Activated CD4-positive, alpha-beta T cell treated with anti-CD3 and anti-CD28 coated beads, Interleukin-2, amount 50 U/mL, for 16 hours (primary cell): Measurements from ENCODE around the gene DNAL4.
A peak's percentile ranks its signal among the peaks of the same experiment; 100 is the strongest.

Experiments used
- DNase-seq: peaks from one replicate; pipeline ENCODE4 v3.0.0-alpha.2; 2020

Gene DNAL4, protein sequence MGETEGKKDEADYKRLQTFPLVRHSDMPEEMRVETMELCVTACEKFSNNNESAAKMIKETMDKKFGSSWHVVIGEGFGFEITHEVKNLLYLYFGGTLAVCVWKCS

DNA sequence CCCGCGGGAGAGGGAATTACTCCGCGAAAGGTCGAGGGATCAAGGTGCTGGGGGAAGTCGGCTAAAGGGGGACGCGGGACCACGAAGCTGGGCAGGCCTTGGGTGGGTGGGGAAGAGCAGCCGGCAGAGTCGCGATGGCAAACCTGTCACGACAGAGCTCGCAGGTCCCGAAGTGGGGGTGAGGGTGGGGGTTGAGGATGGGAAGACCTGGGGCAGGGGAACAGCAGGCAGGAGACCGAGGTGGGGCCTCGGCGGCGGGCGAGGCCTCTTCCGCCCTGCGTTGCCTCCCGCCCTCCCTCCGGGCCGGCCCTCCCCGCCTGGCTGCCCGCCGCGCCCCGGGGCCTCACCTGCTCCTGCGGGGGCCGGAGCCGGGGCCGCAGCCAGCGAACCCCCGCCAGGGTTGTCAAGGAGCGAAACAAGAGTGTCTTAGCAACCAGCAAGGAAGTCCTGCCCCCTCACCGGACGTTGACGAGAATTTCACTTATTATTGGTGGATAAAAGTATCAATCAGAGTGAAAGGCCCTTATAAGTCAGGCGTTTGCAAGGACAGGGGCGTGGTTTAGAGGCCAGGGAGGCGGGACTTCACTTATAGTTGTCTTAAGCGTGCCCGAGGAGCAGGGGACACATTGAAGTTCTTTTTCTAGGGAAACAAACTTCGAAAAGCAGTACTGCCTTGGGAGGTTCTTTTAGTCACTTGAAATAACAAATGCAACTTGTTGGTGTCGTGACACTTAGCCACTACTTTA is at the start of gene DNAL4:
DNAL4 (minus strand) TSS at position 423 of the 746 bp plus-strand sequence. CDS start 11,412 bp downstream, outside the sequence.
- peak; percentile 97 for DNase-seq

DNA sequence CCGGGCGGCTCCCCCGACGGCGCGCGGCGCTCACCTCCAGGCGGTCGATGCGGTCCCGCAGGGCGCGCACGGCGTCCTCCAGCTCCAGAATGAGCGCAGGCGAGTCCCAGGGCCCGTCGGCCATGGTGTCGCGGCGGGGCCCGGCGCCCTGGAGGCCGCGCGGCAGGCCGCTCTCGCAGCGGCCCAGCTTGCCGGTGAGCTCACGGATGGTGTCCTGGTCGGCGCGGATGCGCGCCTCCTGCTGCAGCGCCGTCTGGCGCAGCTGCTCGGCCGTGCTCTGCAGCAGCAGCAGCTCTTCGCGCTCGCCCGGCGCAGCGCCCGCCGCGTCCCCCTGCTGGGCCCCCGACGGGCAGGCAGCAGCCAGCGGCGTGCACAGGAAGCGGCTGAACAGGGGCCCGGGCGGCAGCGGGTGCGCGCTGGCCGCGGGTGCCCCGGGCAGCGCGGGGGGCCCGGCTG is 49.3 kb upstream of the DNAL4 start:
- peak; percentile 58 for DNase-seq

DNA sequence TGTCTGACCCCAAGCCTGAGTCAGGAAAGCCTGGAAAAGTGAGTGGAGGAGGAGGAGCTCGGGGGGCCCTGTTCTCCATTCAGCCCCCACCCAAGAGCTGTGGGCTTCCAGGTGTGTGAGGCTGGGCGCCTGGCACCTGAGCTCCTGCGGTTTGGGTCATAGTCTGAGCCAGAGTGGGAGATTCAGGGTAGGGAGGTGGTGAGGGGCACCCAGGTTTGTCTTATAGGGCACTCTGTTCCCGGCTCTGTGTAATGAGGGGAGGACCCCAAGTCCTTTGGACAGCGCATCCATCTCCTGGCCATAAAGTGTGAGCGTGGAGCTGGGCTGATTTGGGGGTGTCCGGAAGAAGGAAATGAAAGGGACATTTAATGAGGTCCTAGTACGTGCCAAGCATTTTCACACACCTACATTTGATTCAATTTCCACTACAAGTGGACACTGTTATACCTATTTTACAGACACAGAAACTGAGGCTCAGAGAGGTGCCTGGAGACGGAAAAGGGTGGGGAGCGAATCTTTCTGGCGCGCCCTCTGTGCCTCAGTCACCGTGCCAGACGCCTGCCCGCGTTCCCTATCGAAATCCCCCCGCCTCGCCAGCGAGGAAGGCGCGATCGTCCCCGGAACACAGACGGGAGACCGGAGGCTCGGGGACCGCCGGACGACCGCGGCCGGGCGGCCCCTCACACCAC is 48.7 kb upstream of the DNAL4 start:
- no peak for DNase-seq

DNA sequence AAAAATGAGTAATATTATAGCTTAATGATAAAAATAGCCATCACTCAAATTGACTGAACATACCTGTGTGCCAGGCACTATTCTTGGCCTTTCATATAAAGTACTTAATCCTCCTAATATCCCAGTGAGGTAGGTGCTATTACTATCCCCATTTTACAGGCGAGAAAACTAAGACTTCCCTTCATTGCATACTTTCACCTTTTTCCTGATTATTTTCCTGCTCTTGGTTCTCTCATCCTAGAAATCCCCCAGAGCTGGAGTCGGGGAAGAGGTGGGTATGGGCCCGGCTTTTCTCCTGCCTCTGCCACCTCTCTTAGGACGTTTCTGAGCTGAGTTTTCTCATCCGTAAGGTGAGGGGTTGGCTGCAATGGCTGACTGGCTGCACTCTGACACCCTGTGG is 47.7 kb upstream of the DNAL4 start:
- DNase-seq: no peak

DNA sequence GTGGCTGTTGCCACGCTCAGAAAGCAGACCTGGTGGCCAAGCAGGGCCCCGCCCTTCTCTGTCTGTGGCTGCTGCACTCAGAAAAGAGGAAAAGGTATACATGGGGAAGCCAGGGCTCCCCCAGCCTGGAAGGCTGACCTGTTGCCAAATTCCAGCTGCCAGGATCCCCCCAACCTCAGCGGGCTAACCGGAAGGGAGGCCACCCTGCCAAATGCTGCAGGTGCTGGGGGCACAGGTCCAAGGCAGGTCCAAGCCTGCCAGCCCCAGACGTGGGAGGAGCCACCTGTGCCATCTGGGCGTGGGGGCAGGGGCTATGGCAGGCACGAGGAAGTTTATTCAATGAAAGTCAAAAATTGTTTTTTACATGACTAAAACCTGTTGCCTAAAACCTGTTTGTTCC is 47.3 kb upstream of the DNAL4 start:
- DNase-seq: no peak

DNA sequence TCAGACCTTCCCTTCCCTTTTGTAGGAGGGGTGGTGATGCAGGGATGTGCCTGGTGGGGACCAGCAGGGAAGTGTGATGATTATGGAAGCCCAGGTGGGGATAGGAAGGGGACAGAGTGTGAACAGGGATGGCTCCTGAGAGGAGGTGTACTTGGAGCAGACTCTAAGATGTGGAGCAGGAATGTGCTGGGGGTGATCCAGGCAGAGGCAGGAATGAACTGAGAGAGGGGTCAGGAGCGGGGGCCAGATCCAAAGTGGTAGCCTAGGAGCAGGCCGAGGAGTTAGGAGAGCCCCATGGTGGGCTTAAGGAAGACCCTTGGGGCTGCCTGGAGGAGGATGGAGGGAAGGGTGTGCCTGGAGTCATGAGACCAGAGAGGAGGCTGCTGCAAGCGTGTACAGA is 46.2 kb upstream of the DNAL4 start:
- DNase-seq: no peak

DNA sequence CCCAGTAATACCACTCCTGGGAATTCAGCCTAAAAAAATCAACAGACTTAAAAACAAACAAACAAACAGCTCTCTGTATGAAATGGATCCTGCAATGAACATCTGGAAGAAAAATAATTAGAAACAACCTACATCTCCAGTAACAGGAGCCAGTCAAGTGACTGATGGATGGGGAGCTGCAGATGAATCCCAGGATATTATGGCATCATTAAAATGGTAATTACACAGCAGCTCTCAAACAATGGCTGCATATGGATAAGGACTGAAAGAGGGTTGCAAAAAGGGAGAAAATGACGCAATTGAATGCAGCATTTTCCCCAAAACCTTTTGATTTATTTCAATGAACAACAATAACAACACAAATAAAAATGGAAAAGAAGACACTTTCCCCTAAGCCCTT is 45.7 kb upstream of the DNAL4 start:
- no peak for DNase-seq

DNA sequence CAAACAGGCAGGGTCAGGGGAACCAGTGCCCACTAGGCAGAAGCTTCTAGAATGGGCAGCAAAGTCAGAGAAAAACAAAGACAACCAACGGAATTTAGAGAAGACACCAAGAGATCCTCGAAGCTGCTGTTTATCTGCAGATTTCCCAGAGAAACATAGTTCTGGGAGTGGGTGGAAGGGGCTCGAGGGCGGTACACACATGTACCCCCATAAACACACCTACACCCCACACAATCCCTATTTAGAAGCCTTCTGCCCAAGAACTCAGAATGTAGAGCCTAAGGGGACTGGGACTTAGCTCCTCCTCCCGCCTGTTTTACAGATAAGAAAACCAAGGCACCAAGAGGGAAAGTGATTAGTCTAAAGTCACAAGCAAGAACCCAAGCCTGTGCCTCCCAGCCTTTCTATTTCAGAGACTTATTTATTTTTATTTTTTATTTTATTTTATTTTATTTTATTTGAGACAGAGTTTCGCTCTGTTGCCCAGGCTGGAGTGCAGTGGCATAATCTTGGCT is 43.5 kb upstream of the DNAL4 start:
- no peak for DNase-seq

DNA sequence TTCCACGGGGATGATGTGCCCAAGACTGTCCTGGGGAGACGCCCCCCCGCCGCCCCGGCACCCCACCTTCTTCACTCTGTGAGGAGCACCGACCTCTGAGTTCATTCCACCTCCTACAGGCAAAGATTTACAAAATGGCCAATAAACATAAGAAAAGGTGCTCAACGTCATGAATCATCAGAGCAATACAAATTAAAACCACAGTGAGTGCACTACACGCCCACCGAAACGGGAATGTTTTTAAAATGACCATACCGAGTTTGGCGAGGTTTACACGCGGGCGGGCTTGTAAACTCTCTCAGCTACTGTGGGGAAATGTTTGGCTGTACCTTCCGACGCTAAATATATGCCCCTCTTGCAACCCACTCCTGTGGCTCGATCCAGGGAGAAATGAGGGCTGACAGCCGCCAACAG is 42.0 kb upstream of the DNAL4 start:
- no peak for DNase-seq

DNA sequence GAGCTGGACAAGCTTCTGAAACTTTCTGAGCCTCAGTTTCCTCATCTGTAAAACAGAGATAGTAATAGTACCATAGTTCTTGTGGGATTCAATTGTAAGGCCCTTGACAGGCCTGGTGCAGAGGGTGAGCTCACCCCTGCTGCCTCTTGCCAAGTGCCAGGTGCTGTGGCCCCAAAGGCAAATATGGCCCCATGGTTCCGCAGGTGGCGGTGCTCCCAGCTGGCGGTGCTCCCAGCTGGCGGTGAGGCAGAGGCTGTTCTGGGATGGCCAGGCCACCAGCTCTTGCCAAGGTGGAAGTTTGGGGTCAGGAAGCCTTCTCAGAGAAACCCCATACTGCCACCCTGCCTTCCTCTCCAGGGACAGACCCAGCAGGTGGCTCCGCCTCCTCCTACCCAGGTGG is 41.0 kb upstream of the DNAL4 start:
- no peak for DNase-seq

DNA sequence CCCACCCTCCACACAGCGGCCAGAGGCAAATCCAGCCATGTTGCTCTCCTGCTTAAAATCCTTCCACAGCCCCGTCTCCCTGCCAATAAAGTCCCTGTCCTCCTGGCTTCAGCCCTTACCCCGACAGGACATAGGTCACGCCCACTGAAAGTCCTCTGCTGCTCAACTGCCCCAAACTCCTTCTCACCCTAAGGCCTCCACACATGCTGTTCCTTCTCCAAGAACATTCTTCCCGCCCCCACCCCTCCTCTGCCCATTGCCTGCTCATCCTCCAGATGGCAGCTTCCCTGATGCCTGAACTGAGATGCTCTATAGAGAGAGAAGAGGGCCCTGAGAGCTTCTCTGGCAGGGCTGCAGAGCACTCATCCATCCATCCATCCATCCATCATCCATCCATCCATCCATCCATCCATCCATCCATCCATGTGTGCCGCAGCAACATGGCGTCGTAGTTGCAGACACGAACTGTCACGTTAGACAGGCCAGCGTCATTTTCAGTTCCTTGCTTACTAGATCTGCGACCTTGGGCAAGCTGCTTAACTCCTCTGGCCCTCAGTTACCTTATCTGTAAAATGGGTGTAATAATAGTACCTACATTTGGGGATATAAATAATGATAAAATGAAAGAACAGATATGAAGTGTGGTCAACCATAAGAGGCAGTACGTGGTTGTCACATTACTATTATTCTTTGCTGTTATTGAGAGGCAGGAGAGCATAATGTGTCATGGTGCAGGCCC is 40.4 kb upstream of the DNAL4 start:
- no peak for DNase-seq

DNA sequence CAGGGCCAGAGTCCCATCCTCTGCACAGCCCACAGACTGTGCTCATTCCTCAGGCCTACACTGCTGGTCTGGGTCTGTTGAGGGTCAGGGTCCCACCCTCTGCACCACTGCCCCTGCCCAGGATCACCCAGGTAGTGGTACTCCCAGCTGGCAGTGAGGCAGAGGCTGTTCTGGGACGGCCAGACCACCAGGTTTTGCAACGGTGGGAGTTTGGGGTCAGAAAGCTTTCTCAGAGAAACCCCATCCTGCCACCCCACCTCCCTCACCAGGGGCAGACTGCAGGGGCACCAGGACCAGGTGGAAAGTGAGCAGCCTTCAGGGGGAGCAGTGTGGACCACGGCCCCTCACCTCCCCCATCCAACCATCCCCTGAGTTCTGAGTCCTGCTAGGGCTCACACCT is 39.1 kb upstream of the DNAL4 start:
- no peak for DNase-seq

DNA sequence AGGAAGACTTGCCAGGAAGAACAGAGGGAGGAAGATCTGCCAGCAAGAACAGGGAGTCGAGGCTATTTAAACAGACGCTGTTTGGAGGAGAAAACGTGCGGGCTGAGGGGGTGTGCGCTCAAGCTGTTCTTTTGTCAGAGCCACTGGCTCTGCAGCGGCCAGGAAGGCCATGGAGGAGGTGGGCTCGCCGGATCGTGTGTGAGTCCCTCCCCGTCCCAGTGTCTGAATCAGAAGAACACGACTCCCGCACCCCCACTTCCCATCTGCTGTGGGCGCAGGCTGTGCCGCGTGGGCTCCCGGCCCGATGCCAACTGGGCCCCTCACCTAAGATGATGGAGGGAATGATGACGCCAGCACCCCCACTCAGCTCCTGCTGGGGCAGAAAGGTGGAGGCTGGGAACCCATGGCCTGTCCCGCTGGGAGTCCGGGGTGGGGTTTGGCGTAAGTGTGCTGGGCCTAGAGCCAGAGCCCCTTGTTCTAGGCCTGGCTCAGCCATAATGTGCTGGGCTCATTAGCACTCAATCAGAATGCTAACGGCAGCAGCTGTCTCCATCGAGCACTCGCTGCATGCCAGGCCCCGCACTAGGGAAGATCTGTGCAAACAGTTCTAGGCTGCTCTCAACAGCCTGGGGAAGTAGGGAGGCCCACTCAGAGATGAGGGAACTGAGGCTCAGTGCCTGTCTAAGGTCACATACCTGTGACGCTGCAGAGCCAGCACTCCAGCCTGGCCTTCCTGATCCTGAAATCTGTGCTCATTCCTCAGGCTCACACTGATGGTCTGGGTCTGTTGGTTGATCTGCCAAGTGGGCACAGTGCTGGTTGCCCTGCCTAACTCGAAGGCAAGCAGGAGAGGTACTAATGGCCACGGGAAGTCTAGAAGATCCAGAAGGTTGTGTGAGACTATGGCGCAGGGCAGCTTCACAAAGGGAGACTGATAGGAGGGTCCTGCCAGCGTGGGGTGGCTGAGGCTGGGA is 38.3 kb upstream of the DNAL4 start:
- DNase-seq: no peak

DNA sequence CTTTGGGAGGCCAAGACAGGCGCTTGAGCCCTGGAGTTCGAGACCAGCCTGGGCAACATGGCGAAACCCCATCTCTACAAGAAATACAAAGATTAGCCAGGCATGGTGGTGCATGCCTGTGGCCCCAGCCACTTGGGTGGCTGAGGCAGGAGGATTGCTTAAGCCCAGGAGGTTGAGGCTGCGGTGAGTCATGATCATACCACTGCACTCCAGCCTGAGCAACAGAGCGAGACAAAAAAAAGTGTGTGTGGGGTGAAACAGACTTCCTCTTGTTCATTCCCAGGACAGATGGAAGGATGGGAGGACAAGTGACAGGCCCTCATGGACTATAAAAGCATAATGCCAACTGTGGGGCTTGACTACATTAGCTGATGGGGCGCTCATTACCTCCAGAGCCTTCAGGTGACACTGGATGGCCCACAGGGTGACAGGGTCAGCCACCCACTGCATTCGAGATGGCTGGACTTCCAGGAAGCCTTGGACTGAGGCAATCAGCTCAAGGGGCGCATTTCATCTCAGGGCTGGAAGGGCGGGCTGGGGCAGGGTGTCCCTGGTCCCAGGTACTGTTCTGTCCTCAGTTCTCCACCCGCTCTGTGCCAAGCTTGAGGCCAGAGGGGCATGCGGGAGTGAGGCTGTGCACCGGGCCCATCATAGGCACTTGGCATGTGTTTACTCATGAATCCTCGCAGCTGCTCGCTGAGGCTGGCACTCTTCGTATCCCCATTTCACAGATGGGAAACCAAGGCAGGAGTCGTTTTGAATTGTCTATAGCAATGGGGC is 37.4 kb upstream of the DNAL4 start:
- DNase-seq: no peak

DNA sequence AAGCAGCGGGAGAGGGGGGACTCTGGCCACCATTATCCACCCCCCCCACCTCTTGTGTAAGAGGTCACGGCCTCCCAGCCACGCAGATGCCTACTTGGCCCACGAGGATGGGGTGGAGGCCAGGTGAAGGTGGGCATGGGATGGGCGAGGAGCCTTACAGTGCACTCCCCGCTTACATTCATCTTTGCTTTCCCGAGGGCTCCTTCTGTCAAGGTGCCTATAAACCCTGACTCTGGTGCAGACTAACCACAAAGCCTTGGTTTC is 36.8 kb upstream of the DNAL4 start:
- DNase-seq: no peak

DNA sequence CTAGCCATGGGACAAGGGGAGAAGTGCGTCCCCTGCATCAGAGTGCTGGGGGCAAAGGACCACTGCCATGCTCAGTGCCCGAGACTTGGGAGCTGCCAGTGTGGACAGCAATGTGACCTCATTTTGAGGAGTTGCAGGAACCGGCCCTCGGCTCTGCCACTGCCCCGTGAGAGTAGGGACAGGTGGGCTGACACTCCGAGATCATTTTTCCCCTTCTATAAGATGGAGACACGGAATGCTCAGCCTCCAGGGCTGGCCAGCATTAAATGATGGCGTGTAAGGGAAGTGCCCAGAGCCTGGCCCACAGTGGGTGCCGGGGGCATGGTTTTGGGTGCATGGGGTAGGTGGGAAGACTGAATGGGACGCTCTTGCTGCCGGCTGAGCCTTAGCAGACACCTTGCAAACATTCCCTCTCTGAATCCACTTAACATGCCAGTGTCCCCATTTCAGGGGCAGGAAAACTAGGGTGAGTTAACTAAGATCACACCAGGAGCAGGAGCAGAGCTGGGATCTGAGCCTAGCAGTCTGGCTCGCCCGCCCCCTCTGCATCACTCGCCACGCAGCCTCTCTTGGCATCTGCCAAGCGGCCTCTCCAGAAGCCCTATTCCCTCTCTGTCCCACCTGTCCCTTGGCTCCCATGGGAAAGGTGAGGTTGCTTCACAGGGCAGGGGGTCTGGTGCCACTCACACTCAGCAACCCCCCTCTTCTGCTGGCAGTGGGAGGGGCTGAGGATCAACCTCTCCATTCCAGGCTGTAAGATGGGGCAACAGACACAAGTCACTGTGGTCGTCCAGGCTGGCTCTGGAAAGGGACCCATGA is 36.3 kb upstream of the DNAL4 start:
- no peak for DNase-seq

DNA sequence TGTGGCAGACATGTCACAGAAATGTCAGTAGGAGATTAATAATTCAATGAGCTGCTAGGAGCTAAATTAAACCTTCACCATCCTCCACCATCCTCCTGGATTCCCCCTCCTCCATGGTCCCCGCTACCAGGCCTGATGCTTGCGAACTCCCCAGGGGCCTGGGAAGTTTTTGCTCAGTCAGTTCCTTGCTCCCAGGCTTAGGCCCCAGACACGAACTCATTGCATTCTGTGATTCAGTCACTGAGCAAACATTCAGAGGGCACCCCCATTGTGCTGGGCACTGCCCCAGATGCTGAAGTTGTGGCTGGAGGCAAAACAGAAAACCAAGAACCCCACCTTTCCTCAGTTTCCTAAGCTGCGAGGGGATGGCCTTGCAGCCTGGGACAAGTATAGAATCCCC is 35.5 kb upstream of the DNAL4 start:
- no peak for DNase-seq

DNA sequence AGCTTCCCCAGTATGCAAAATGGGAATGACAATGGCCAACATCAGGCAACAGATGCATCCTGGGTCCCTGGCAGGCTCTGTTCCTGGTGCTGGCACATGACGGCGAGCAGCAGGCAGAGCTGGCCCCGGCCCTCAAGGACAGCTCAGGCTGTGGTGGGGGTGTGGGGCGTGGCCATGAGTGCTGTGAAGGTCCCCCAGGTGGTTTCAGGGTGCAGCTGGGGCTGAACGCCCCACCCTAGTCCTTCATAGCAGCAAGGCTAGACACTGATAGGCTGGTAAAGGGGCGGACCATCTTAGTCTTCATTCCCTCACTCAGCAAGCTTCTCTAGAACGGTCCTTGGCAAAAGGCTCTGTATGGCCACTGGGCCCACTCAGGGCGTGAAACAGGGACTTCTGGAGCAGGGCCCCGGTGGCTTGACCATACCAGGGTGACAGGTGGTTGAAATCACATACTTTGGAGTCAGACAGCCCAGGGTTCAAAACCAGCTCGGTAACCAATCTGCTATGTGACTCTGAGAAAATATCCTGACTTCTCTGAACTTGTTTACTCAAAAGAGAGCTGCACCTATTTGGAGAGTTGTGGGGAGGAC is 34.8 kb upstream of the DNAL4 start:
- no peak for DNase-seq

DNA sequence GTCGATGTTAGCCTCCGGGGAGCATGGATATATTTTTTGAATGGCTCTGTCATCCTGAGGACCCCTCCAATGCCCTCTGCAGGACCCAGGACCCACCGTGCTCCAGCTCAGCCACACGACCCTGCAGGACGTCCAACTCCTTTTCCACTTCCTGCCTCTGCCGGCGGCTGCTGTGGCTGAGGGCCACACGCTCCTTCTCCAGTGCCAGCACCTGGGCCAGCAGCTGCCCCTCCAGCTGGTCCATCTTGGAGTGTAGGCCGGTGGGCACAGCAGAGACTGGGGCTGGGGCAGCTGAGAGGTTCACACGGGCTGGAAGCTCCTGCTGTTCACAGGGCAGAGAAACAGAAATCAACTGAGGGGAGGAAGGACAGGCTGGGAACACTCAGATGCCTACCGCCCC is 34.2 kb upstream of the DNAL4 start:
- DNase-seq: no peak

DNA sequence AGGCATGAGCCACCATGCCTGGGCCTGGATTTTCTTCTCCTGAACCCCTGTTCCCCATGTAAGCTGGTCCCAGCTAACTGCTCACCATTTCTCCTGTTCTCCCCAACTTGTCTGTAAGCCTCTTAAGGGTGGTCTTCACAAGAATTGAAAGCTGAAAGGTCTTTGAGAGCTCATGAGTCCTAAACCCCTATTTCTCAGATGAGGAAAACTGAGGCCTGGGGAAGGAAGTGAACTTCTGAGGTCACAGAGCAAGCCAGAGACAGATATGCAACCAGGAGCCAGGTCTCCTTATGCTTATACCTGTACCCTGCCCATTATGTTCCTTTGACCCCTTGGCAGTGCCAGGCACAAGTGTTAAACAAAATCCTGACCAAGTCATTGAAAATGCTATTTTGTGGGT is 33.6 kb upstream of the DNAL4 start:
- no peak for DNase-seq
